ENCODE data around the gene MYL4.
"Not testable (repeated sequence)": the region's sequence is repeated elsewhere in the genome, so short reads cannot be mapped to it uniquely, and the experiment has no call there.

The MYL4 gene

GRCh38 chr17:47222047-47222446 is 12.9 kb downstream of the MYL4 start:
- no peak for DNase-seq

- no peak for DNase-seq
Observed at GRCh38 chr17:47223007-47223406, 13.9 kb downstream of the MYL4 start.

GRCh38 chr17:47223460-47223859 is 14.3 kb downstream of the MYL4 start:
- DNase-seq: no peak

GRCh38 chr17:47224077-47224476 is 14.9 kb downstream of the MYL4 start:
- DNase-seq: not testable (repeated sequence)

- no peak for DNase-seq
Observed at GRCh38 chr17:47224966-47225365, 15.8 kb downstream of the MYL4 start.

- DNase-seq: peak in 1 of 2 donors; percentile 21
Observed at GRCh38 chr17:47225436-47225858, 16.3 kb downstream of the MYL4 start.

- no peak for DNase-seq
Observed at GRCh38 chr17:47225911-47226688, 17.0 kb downstream of the MYL4 start.

GRCh38 chr17:47227862-47228261 is 18.7 kb downstream of the MYL4 start:
- no peak for DNase-seq

- DNase-seq: peak; percentile 28 to 55
Observed at GRCh38 chr17:47229535-47230443, 20.6 kb downstream of the MYL4 start.

GRCh38 chr17:47230864-47231263 is 21.7 kb downstream of the MYL4 start:
- DNase-seq: no peak

- no peak for DNase-seq
Observed at GRCh38 chr17:47231334-47231733, 22.2 kb downstream of the MYL4 start.

GRCh38 chr17:47231866-47232265 is 22.7 kb downstream of the MYL4 start:
- DNase-seq: no peak

GRCh38 chr17:47232465-47232864 is 23.3 kb downstream of the MYL4 start:
- DNase-seq: no peak

- DNase-seq: no peak
Observed at GRCh38 chr17:47235506-47235905, 26.4 kb downstream of the MYL4 start.

- no peak for DNase-seq
Observed at GRCh38 chr17:47235923-47236322, 26.8 kb downstream of the MYL4 start.

GRCh38 chr17:47237841-47238240 is 28.7 kb downstream of the MYL4 start:
- no peak for DNase-seq

GRCh38 chr17:47238321-47239010 is 29.3 kb downstream of the MYL4 start:
- DNase-seq: no peak

- no peak for DNase-seq
Observed at GRCh38 chr17:47239619-47239966, 30.4 kb downstream of the MYL4 start.

- DNase-seq: peak in 1 of 2 donors; percentile 19
Observed at GRCh38 chr17:47239967-47240651, 31.0 kb downstream of the MYL4 start.

- DNase-seq: no peak
Observed at GRCh38 chr17:47240806-47241205, 31.7 kb downstream of the MYL4 start.

- DNase-seq: no peak
Observed at GRCh38 chr17:47242648-47243047, 33.5 kb downstream of the MYL4 start.

- DNase-seq: no peak
Observed at GRCh38 chr17:47243737-47244598, 34.8 kb downstream of the MYL4 start.
